A673 (cell line): ENCODE measurements around the gene MVD.

Source experiments
- EZH2 ChIP-seq: fragments of 200-600 bp; sonication (generic); IDR thresholded peaks from 2 replicates; pipeline ENCODE4 v1.6.1; 2017; ENCODE audit warnings: borderline replicate concordance, low read depth, mild to moderate bottlenecking, mixed read lengths, antibody characterized with exemption, low read length; ENCODE audit not compliant: poor library complexity, severe bottlenecking
- TF ChIP-seq, protein P1 (sequence below): fragments of 300-800, 200-600 bp; sonication (generic); conservative IDR thresholded peaks from 2 replicates; pipeline ENCODE4 v1.5.1; 2017; ENCODE audit warnings: low read depth, mild to moderate bottlenecking, antibody characterized with exemption, low read length, moderate library complexity, mixed read lengths

DNA sequence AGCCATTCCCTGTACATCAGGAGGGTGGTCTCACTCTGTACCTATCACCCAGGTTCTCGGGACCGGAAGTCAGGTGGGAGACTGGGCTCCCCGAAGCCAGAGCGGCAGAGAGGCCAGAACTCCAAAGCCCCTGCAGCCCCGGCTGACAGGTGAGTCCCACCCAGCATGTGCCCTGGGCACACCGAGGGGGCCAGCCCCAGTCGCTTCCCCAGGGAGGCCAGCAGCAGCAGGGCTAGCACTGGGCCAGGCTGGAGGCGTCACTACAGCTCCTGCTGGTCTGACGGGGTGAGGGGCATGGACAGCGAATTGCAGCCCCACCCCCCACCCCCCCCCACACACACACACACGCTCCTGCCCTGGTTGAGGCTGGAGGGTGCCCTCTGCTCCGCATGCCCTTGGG is 32.5 kb downstream of the MVD start:
- TF ChIP-seq EZH2 = no peak
- TF ChIP-seq, protein P1, sequence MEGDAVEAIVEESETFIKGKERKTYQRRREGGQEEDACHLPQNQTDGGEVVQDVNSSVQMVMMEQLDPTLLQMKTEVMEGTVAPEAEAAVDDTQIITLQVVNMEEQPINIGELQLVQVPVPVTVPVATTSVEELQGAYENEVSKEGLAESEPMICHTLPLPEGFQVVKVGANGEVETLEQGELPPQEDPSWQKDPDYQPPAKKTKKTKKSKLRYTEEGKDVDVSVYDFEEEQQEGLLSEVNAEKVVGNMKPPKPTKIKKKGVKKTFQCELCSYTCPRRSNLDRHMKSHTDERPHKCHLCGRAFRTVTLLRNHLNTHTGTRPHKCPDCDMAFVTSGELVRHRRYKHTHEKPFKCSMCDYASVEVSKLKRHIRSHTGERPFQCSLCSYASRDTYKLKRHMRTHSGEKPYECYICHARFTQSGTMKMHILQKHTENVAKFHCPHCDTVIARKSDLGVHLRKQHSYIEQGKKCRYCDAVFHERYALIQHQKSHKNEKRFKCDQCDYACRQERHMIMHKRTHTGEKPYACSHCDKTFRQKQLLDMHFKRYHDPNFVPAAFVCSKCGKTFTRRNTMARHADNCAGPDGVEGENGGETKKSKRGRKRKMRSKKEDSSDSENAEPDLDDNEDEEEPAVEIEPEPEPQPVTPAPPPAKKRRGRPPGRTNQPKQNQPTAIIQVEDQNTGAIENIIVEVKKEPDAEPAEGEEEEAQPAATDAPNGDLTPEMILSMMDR = no peak
